Heart left ventricle (tissue), 16 donors: Measurements from ENCODE around the gene SLC2A8. TPM values are rescaled to one million over a fixed set of nuclear protein-coding genes. Genes with fewer than 3 reads are reported as not detected.

ENCODE experiments used
- ATAC-seq, 4 donors: fragments of 200-7000 bp; cut with Tn5 transposase; one replicate each; pipeline ENCODE4 v1.9.1; 2020 to 2022; ENCODE audit warnings: moderate library complexity in 4 of 4, mild to moderate bottlenecking in 3 of 4, moderate number of reproducible peaks in 1 of 4
- DNase-seq, 5 donors: peaks; one replicate each; pipeline ENCODE4 v3.0.0-alpha.2; 2020
- H3K27ac ChIP-seq, 12 donors: fragments of 200-600 bp; sonication (generic) in 4 of 12; one replicate each; pipeline versions ENCODE4 v1.5.0 to v1.8.0; 2016 to 2022; ENCODE audit warnings: mild to moderate bottlenecking in 2 of 12
- H3K27me3 ChIP-seq, 9 donors: fragments of 200-600 bp; sonication (generic) in 2 of 9; one replicate each; pipeline versions ENCODE4 v1.5.1 to v1.8.0; 2016 to 2022; ENCODE audit warnings: mild to moderate bottlenecking in 3 of 9
- H3K36me3 ChIP-seq, 9 donors: fragments of 200-600 bp; sonication (generic) in 2 of 9; one replicate each; pipeline versions ENCODE4 v1.5.0 to v1.8.0; 2018 to 2022; ENCODE audit warnings: mild to moderate bottlenecking in 2 of 9
- H3K4me1 ChIP-seq, 12 donors: fragments of 200-600 bp; sonication (generic) in 4 of 12; one replicate each; pipeline versions ENCODE4 v1.5.0 to v1.8.0; 2016 to 2022; ENCODE audit warnings: mild to moderate bottlenecking in 3 of 12
- H3K4me3 ChIP-seq, 12 donors: fragments of 200-600 bp; sonication (generic) in 4 of 12; one replicate each; pipeline versions ENCODE4 v1.5.0 to v1.8.0; 2017 to 2022; ENCODE audit warnings: mild to moderate bottlenecking in 9 of 12, moderate library complexity in 4 of 12
- H3K9me3 ChIP-seq, 12 donors: fragments of 200-600 bp; sonication (generic) in 4 of 12; one replicate each; pipeline versions ENCODE4 v1.5.0 to v1.8.0; 2016 to 2022; ENCODE audit warnings: mild to moderate bottlenecking in 1 of 12
- CTCF ChIP-seq, 12 donors: fragments of 200-600 bp; sonication (generic) in 4 of 12; IDR thresholded peaks; one replicate each; pipeline versions ENCODE4 v1.5.0 to v1.8.0; 2018 to 2022; ENCODE audit warnings: antibody characterized with exemption in 12 of 12, mild to moderate bottlenecking in 5 of 12
- POLR2A ChIP-seq, 2 donors: fragments of 450-650 bp; IDR thresholded peaks; one replicate each; pipeline ENCODE4 v1.6.1; 2017; ENCODE audit warnings: antibody characterized with exemption in 2 of 2, mild to moderate bottlenecking in 2 of 2, moderate library complexity in 2 of 2
- WGBS, 4 donors: extraction: QIAGEN DNeasy Blood & Tissue Kit in 2 of 4; methylation state at CpG; one replicate each; pipeline versions ENCODE4 v1.1.5 to v1.1.7; 2013 to 2018; 5-methylcytosine and 5-hydroxymethylcytosine counted together
- intact Hi-C, 10 donors: fragments of 100-400 bp; cut with DNase I; formaldehyde crosslinking; loops; one replicate each; pipeline versions ENCODE4 v1.11.1 to v1.14.2; 2022
- polyA plus RNA-seq, 2 donors: library from polyadenylated mRNA; stranded (reverse); fragments of 200-250 nt; gene quantifications; one replicate each; pipeline ENCODE4 v1.2.3, GENCODE V29; 2013
- total RNA-seq, 9 donors: library from RNA; depleted of rRNA in 2 of 9; stranded (reverse); fragments of >200 nt in 2 of 9; fragmentation: NEBNext Ultra II Directional in 3 of 9; extraction: Animal tissue kit (Norgen Biotek cat#: 25700) in 3 of 9; gene quantifications; one replicate each; pipeline versions ENCODE4 v1.1.0 to v1.2.4, GENCODE V29; 2016 to 2023
- donor health status: ischemic (EF 13 %, LVEDD 7.1; RV severe dilation, severe dysfunction).
- donor health status: healthy with polysubstance abuse.
- donor health status: DM: no; HTN: yes; CAD: no.
- donor health status: DM: no; HTN: no; CAD: no.
- donor health status: ischemic (EF 25% LVEDD 6.9; RV normal size, moderate dysfunction).
- donor health status: ischemic (EF 25% LVEDD 5.7; RV mildly dilated, moderate dysfunction).
- donor health status: healthy.
- donor health status: DM: yes; HTN: yes; CAD: no.
- donor health status: ischemic (EF 35%, LVEDD 5.7; RV mildly dilated, moderate dysfunction).
- donor health status: nonischemic (EF 11% LVEDD 7.7; RV severe dilation, severe dysfunction).
- donor health status: DM: yes; HTN: yes; CAD: no.
- donor health status: PGD.
- donor health status: ischemic (EF 29% LVEDD 5.4; RV normal size, mild dysfunction).
- donor health status: nonischemic (EF 23%, LVEDD 6.1; RV moderate dilation, normal function).

SLC2A8 gene
- total and polyA plus RNA-seq, 11 donors = 12.1 to 25.0 (median 15.6) TPM

DNA sequence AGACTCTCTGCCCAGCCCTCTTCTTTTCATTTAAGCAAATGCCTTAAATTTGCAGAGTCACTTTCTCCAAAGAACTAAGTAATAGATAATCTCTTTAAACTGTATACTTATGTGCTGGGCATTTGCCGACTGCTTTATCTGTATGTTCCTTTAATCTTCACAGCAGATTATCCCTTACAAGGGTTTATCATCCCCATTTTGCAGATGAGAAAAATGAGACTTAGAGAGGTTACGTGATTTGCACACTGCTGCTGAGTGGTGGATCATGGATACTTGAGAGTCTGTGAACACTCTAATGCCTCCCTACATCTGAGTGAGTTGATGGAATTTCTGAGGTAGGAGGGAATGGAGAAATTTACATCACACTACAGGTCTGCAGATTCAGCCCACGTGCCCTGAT lies 31.4 kb downstream of the SLC2A8 start:
- H3K4me3 ChIP-seq = no peak overlapping the region
- TF ChIP-seq CTCF (IDR thresholded peaks at IDR 0.05) = no peak
- TF ChIP-seq POLR2A (IDR thresholded peaks at IDR 0.05) = no peak
- H3K27ac ChIP-seq = no peak overlapping the region
- DNase-seq (no peak), ATAC-seq (no peak)
- H3K27me3 ChIP-seq = no peaks in the 10 kb centered on the region
- H3K4me1 ChIP-seq = peaks cover 3 to 25% (median 17%) of the 10 kb centered on the region in 12 donors
- no peaks in the 10 kb centered on the region for H3K9me3 ChIP-seq
- WGBS, 4 donors = 86 to 94% (median 90%) methylated on average over 3 of the region's 3 CpGs
- peaks cover 0 to 62% (median 42%) of the 10 kb centered on the region in 9 donors for H3K36me3 ChIP-seq
- intact Hi-C loops = no loop called here

DNA sequence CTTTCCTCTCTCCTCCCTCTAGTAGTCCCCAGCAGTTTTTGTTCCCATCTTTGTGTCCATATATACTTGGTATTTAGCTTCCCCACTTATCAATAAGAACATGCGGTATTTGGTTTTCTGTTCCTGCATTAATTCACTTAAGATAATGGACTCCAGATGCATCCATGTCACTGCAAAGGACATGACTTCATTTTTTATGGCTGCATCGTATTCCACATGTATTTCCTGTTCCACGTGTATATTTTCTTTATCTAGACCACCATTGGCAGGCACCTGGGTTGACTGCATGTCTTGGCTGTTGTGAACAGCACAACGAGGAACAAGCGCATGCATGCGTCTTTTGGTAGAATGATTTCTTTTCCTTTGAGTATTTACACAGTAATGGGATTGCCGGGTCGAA lies 33.4 kb downstream of the SLC2A8 start:
- no peaks in the 10 kb centered on the region for H3K9me3 ChIP-seq
- ATAC-seq (no peak), DNase-seq (no peak)
- no peaks in the 10 kb centered on the region for H3K27me3 ChIP-seq
- intact Hi-C loops = no loop called here
- H3K4me1 ChIP-seq = peaks cover under 1 to 17% (median 9%) of the 10 kb centered on the region in 12 donors
- H3K4me3 ChIP-seq = no peak overlapping the region
- no peak for TF ChIP-seq POLR2A (IDR thresholded peaks at IDR 0.05)
- TF ChIP-seq CTCF (IDR thresholded peaks at IDR 0.05) = no peak
- 95 to 97% (median 96%) methylated on average over 8 of the region's 8 CpGs for WGBS, 4 donors
- no peak overlapping the region for H3K27ac ChIP-seq
- peaks cover 3 to 82% (median 63%) of the 10 kb centered on the region in 9 donors for H3K36me3 ChIP-seq

GRCh38 chr9:127437497-127438264 lies 40.7 kb downstream of the SLC2A8 start:
- H3K27ac ChIP-seq = no peak overlapping the region
- 85 to 89% (median 87%) methylated on average over 12 of the region's 12 CpGs for WGBS, 4 donors
- H3K4me3 ChIP-seq = no peak overlapping the region
- no peak for TF ChIP-seq POLR2A (IDR thresholded peaks at IDR 0.05)
- TF ChIP-seq CTCF (IDR thresholded peaks at IDR 0.05) = no peak
- H3K9me3 ChIP-seq = no peaks in the 10 kb centered on the region
- ATAC-seq = no peak
- no peaks in the 10 kb centered on the region for H3K4me1 ChIP-seq
- peaks cover 16 to 100% (median 98%) of the 10 kb centered on the region in 9 donors for H3K36me3 ChIP-seq
- no peak for DNase-seq
- intact Hi-C loops = no loop called here
- no peaks in the 10 kb centered on the region for H3K27me3 ChIP-seq

DNA sequence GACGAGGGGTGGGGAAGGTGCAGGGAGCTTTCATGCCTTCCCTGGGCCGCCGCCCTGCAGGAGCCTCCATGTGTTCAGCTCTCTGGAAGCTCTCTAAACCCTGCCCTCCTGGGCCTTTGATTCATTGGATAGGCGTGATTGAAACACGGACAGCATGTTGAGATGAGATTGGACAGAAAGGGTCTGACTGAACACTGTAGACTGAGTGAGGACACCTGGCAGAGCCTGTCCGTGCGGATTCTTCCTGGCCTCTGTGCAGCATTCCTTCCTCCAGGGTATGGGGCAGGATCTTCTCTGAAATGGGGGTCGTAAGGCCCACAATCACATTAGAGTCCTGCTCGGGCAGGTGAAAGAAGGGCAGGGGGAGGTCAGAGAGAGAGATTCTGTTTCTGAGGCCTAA lies 41.4 kb downstream of the SLC2A8 start:
- Histone ChIP-seq H3K27ac (no peak overlapping the region), H3K27me3 (no peaks in the 10 kb centered on the region), H3K36me3 (peaks cover 16 to 100% (median 98%) of the 10 kb centered on the region in 9 donors), H3K4me1 (no peaks in the 10 kb centered on the region), H3K4me3 (no peak overlapping the region), H3K9me3 (no peaks in the 10 kb centered on the region)
- ATAC-seq = no peak
- intact Hi-C loops = no loop called here
- 93 to 95% (median 95%) methylated on average over 9 of the region's 9 CpGs for WGBS, 4 donors
- no peak for TF ChIP-seq POLR2A (IDR thresholded peaks at IDR 0.05)
- TF ChIP-seq CTCF (IDR thresholded peaks at IDR 0.05) = no peak
- no peak for DNase-seq
